K562 (cell line): Measurements from ENCODE around the gene CYFIP2. TPM values are rescaled to one million over a fixed set of nuclear protein-coding genes. Genes with fewer than 3 reads are reported as not detected.
A peak's percentile ranks its signal among the peaks of the same experiment; 100 is the strongest.

Experiments
- CREM ChIP-seq: IDR thresholded peaks from 2 replicates; pipeline ENCODE4 v1.6.1; 2014; ENCODE audit warnings: antibody characterized with exemption, low read depth
- JUND ChIP-seq, 2 experiments: IDR thresholded peaks; 2 replicates in 1 of 2; 3 replicates in 1 of 2; pipeline ENCODE4 v1.6.1; 2011; ENCODE audit warnings: borderline replicate concordance in 2 of 2, low read depth in 2 of 2, low read length in 2 of 2, improper control_type of control experiment in 1 of 2, missing biosample characterization in 1 of 2, missing genetic modification characterization in 1 of 2, missing genetic modification reagents in 1 of 2
- POLR2AphosphoS2 ChIP-seq: IDR thresholded peaks from 2 replicates; pipeline ENCODE4 v1.6.1; 2012; ENCODE audit warnings: low read length, improper control_type of control experiment
- REST ChIP-seq, 2 experiments: fragments of 450-650 bp; formaldehyde crosslinking in 1 of 2; IDR thresholded peaks; 2 replicates each; pipeline versions ENCODE4 v1.4.0 to v1.6.1; 2014 to 2020; ENCODE audit warnings: mild to moderate bottlenecking in 2 of 2, borderline replicate concordance in 1 of 2, low read depth in 1 of 2
- ZNF740 ChIP-seq, 3 experiments: fragments of 200-800 bp in 1 of 3; sonication (Bioruptor generic) in 1 of 3; sonication (generic) in 1 of 3; formaldehyde crosslinking in 1 of 3; IDR thresholded peaks; 2 replicates each; pipeline versions ENCODE4 v1.6.1 to v1.8.0; 2016 to 2022; ENCODE audit warnings: mild to moderate bottlenecking in 2 of 3, missing compliant biosample characterization in 2 of 3, missing genetic modification characterization in 2 of 3, missing genetic modification reagents in 1 of 3
- polyA plus RNA-seq, 8 experiments: library from polyadenylated mRNA; depleted of rRNA in 4 of 8; stranded (reverse) in 5 of 8; unstranded in 3 of 8; fragments of >200 nt; fragmentation: Nextera tagmentation in 2 of 8; fragmentation: Illumina TruSeq in 1 of 8; extraction: Ambion mirVana in 2 of 8; extraction: Trizol in 1 of 8; gene quantifications; 2 replicates each; pipeline versions ENCODE4 v1.2.1 to v1.2.3, GENCODE V29; 2011 to 2014; ENCODE audit warnings: inconsistent platforms in 1 of 8, missing spikeins in 1 of 8
- total RNA-seq, 7 experiments: library from RNA; depleted of rRNA in 6 of 7; stranded (reverse); fragments of >200 nt in 6 of 7; fragmentation: Illumina TruSeq in 2 of 7; extraction: Trizol in 2 of 7; gene quantifications; 2 replicates each; pipeline versions ENCODE4 v1.2.1 to v1.2.3, GENCODE V29; 2011 to 2021; ENCODE audit warnings: low replicate concordance in 1 of 7
- TF ChIP-seq, protein P1 (sequence below): fragments of 200-800 bp; sonication (Bioruptor generic); IDR thresholded peaks from 2 replicates; pipeline ENCODE4 v1.6.1; 2017; ENCODE audit warnings: missing genetic modification characterization, missing compliant biosample characterization

The CYFIP2 gene
- total and polyA plus RNA-seq, 9 of the 15 experiments (the other 6 are each of a cell fraction or from before 2014, with no cell fraction given), result 0.76 to 2.9 (median 1.4) TPM; not detected in 1

DNA sequence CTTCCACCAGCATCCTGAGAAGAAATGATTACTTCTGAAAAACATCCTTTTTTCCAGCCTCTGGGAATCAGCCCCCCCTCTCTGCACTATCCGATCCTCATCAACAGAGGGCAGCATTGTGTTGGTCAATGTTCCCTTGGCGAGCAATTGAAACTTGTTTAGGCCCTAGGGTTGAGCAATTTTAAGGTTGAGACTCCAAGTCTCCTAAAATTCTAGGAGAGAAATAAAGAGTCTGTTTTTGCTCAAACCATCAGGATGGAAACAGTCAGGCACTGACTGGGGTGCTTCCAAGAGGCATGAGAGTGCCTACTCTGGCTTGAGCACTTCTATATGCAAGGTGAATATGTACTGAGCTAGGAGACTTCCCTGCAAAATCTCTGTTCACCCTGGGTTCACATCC is 12.4 kb upstream of the CYFIP2 start (continued):
- TF ChIP-seq REST (IDR thresholded peaks at IDR 0.05; ENCODE audit: borderline replicate concordance), result peak; percentile 65; the same call in 1 of the 2 replicates
- TF ChIP-seq REST (CRISPR knock-in tag; IDR thresholded peaks at IDR 0.05; ENCODE audit: low read depth), result no peak
- TF ChIP-seq POLR2AphosphoS2, result no peak
- peak; percentile 95 for TF ChIP-seq ZNF740 (CRISPR knock-in tag; IDR thresholded peaks at IDR 0.05)
- TF ChIP-seq ZNF740 (tag; IDR thresholded peaks at IDR 0.05), result peak in 1 of 2 experiments; percentile 92; a peak in 2 of 4 replicates
- TF ChIP-seq JUND (IDR thresholded peaks at IDR 0.05; ENCODE audit: borderline replicate concordance, low read depth, low read length), result peak; percentile 19; the same call in 1 of the 2 replicates
- TF ChIP-seq JUND (tag; IDR thresholded peaks at IDR 0.05; ENCODE audit: borderline replicate concordance, low read depth, low read length), result no peak
- no peak for TF ChIP-seq CREM
- TF ChIP-seq, protein P1, sequence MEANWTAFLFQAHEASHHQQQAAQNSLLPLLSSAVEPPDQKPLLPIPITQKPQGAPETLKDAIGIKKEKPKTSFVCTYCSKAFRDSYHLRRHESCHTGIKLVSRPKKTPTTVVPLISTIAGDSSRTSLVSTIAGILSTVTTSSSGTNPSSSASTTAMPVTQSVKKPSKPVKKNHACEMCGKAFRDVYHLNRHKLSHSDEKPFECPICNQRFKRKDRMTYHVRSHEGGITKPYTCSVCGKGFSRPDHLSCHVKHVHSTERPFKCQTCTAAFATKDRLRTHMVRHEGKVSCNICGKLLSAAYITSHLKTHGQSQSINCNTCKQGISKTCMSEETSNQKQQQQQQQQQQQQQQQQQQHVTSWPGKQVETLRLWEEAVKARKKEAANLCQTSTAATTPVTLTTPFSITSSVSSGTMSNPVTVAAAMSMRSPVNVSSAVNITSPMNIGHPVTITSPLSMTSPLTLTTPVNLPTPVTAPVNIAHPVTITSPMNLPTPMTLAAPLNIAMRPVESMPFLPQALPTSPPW, result peak; percentile 78
